Uterus (tissue), 2 donors: ENCODE data around the gene RECQL5.

Source experiments
- POLR2A ChIP-seq, 2 donors: fragments of 450-650 bp; IDR thresholded peaks; one replicate each; pipeline ENCODE4 v1.6.1; 2016; ENCODE audit warnings: antibody characterized with exemption in 2 of 2, mild to moderate bottlenecking in 1 of 2, moderate library complexity in 1 of 2
- TF ChIP-seq, protein P1 (sequence below), 4 experiments: fragments of 200-600 bp in 2 of 4; fragments of 450-650 bp in 2 of 4; sonication (generic) in 2 of 4; IDR thresholded peaks; one replicate each; pipeline ENCODE4 v1.5.1; 2016 to 2019; ENCODE audit warnings: antibody characterized with exemption in 4 of 4, mild to moderate bottlenecking in 2 of 4, moderate library complexity in 1 of 4

DNA sequence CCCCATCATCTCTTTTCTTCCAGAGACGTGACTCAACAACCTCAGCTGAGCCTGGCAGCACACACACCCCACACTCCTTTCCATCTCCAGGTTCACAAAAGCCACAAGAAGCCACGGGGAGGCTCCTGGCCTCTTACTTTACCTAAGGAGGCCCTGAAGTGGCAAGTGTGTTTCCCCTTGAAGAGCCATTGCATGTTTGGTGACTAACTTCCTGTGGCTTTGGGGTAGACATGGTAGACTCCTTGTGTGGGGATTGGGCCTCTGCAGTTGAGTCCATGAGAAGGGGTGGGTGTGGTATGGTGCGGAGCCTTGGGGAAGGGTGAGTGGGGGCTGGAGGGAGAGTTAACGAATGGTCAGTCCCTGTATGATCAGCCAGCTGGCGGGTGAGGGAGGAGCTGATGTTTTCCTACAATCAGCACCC lies 24.4 kb upstream of the RECQL5 start:
- TF ChIP-seq, protein P1, sequence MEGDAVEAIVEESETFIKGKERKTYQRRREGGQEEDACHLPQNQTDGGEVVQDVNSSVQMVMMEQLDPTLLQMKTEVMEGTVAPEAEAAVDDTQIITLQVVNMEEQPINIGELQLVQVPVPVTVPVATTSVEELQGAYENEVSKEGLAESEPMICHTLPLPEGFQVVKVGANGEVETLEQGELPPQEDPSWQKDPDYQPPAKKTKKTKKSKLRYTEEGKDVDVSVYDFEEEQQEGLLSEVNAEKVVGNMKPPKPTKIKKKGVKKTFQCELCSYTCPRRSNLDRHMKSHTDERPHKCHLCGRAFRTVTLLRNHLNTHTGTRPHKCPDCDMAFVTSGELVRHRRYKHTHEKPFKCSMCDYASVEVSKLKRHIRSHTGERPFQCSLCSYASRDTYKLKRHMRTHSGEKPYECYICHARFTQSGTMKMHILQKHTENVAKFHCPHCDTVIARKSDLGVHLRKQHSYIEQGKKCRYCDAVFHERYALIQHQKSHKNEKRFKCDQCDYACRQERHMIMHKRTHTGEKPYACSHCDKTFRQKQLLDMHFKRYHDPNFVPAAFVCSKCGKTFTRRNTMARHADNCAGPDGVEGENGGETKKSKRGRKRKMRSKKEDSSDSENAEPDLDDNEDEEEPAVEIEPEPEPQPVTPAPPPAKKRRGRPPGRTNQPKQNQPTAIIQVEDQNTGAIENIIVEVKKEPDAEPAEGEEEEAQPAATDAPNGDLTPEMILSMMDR (IDR thresholded peaks at IDR 0.05), result no peak
- no peak for TF ChIP-seq POLR2A (IDR thresholded peaks at IDR 0.05)
